NCI-H2196 treated with DMSO at 0.1 percent for 48 hours (cell line): ENCODE measurements around the gene TFF1.
"Not testable (repeated sequence)": the region's sequence is repeated elsewhere in the genome, so short reads cannot be mapped to it uniquely, and the experiment has no call there.

Experiments
- DNase-seq: peaks from one replicate; lab custom pipeline; 2025; ENCODE audit not compliant: unreplicated experiment; lab: John Stamatoyannopoulos, UW

The TFF1 gene

GRCh38 chr21:42366292-42367010 is at the start of gene TFF1:
Gene TFF1 (minus strand): TSS chr21:42366535. CDS start chr21:42366495, 40 bp downstream.
- DNase-seq: no peak

- no peak for DNase-seq
Measured at GRCh38 chr21:42414928-42415769, 48.8 kb upstream of the TFF1 start.

DNA sequence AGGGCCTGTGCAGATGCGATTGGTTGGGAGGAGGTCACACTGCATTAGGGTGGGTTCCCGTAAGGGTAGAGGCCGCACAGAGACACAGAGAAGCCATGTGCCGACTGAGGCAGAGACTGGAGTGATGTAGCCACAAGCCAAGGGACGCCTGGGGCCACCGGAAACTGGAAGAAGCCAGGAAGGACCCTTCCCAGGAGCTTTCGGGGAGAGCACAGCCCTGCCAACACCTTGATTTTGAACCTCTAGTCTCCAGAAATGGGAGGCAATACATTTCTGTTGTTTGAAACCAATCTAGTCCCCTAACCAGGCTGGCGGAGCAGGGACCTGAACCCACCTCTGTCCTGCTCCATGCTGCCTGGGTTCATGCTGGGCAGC is 48.2 kb upstream of the TFF1 start:
- DNase-seq: no peak

DNA sequence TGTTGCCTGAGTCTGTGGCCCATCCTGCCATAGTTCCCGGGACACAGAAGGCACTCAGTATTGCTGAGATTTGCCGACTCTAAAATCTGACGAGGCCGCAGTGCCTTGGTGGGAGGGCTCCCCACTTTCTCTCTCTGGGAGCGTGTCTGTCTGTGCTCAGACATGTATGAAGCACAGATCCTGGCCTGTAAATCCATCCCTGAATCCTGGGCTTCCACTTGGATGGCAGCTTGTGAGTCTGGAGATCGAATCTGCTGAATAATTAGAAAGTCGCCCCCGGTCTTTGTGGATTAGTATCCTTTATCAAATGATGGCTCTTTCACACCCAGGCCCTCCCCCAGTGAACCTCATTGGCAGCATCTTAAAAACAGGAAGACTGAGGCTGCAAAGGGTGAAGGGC is 47.7 kb upstream of the TFF1 start:
- no peak for DNase-seq

- DNase-seq: no peak
Measured at GRCh38 chr21:42413500-42413899, 47.2 kb upstream of the TFF1 start.

DNA sequence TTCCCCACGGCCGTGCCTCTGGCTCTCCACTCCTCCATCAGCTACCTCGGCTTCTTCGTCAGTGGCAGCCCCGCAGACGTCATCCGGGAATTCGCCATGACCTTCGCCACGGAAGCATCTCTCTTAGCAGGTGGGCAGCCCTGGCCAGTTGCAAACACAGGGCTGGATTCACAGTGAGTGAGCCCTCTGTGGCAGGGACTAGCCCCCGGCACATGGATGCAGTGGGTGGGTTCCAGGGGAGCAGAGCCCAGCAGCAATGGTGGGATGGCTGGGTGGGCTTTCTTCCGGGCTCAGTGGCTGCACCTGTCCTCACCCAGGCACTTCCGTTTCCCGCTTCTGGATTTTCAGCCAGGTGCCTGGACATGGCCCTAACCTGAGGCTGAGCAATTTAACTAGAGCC is 46.8 kb upstream of the TFF1 start:
- DNase-seq: no peak

GRCh38 chr21:42412636-42412933 is 46.2 kb upstream of the TFF1 start:
- DNase-seq: no peak

GRCh38 chr21:42411891-42412635 is 45.7 kb upstream of the TFF1 start:
- DNase-seq: no peak

DNA sequence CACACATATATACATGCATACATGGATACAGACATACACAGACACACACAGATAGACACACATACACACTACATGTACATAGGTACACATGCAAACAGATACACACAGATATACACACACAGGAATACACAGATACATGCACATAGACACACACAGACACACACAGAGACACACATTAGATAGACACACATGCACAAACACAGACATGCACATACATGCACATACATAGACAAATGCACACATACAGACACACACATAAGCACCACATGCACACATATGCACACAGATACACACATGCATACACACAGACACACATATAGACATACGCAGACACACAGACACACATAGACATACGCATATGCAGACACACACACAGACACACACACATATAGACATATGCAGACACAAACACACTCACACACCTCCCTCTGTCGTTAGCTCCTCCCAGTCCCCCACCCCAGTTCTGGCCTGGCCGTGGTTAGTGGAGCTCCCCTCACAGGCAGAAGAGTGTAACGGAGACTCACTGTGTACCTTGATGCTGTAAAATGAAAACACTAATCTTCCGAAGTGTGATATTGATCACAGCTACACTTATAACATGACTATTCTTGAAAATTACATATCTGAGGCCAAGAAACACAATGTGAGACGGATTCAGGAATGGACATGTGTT is 45.0 kb upstream of the TFF1 start:
- no peak for DNase-seq

DNA sequence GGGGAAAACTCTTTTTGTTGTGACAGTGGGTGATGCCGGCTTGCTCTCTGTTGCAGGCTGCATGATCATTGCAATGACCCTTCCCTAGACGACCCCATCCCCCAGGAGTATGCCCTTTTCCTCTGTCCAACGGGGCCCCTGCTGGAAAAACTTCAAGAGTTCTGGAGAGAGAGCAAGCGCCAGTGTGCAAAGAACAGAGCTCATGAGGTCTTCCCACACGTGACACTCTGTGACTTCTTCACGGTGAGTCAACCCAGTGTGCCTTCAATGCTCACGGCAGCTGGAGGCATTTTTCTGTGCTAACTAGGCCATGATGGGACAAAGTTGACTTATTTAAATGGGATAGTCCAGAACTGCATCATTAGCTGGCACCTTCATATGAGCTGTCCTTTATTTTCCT is 43.0 kb upstream of the TFF1 start:
- DNase-seq: no peak

GRCh38 chr21:42408718-42409117 is 42.4 kb upstream of the TFF1 start:
- not testable (repeated sequence) for DNase-seq

DNA sequence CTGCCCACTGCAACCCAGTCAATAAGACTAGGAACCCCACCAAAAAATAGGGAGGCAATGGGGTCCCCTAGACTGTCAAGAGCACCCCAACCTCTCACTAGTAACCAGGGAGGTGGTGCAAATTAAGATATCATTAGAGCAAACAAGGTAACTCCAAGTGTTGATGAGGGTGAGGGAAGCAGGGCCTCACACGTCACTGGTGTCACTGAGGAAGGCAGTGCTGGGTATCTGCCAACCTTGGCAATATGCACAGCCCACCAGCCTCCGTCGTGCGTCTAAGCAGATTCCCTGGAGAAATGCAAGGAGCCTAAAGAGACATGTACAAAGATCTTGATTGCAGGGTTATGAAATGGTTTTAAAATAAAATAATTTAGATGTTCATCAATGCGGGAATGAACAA is 41.1 kb upstream of the TFF1 start:
- DNase-seq: no peak

GRCh38 chr21:42406866-42407265 is 40.5 kb upstream of the TFF1 start:
- DNase-seq: no peak

DNA sequence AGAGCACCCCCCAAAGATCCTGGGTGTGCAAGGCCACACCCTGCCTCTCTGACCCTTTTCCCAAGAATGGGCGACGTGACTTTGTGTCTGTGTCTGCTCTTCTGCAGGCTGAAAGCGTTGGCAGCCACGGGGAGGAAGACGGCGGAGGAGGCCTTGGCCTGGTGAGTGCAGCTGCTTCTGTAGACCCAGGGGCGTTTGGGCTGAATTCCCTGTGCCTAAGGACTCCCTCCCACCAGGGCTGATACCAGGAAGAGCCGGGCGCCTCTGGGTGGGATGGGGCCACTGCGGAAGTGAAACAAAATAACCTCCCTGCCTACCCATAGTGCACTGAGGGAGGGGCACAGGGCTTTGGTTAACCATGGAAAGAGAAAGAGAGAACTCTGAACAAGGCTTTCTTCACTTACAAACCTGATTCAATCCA is 39.9 kb upstream of the TFF1 start:
- DNase-seq: no peak

DNA sequence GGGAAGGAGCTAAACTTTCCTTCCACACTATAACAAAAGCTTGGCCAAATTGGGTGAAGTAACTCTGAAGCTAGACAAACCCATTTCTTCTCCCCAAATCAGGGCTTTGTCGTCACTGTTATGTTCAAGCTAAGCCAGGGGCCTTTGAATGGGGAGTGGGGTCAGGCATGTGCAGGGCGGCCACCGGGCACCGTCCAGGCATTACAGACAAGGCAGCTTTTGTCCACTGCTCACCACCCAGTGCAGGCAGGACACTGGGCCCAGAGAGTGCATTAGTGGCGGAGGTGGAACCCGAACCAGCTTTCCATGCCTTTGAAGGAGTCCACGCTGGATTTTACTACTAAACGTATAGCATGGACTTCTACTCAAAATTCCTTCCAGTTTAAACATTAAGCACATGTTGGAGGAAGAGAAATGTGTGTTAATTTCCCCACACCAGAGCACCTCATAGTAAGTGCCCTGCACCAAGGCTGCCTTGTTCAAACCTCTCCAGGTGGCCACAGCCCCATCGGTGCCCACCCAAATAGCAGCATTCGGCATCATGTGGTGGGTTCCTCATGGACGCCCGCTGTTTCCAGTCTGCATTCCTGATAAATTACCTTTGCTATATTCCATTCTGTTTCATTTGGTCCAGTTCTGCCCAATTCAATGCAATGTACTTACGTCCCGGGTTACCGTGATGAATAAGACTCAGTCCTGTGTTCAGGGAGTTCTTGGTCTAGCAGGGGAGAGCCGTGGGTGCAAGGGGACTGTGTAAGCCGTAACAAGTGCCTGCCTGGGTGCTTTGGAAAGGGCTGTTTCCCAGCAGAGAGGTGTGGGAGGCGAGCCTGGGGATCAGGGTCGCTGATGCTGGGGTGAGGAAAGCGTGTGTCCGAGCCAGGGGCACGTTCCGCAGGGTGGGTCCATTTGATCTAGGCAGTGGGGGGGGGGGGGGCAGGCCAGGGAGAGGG is 39.0 kb upstream of the TFF1 start:
- DNase-seq: no peak

DNA sequence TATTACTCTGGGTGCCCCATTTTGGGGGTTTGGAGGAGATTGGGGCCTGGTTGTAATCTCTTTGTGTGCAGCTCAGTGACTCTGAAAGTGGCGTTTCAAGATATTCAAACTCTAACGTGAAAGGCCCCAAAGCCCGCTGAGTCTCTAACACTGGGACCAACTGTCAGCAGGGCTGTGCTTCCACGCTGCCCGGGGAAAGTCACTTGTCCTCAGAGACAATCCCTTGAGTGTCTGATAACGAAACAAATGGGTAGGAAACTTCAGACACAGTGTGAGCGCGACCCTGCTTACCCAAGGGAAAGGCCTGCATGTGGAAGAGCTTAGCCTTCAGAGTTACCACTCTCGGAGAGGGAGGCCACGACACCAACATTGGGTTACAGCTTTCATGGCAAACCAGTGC is 38.2 kb upstream of the TFF1 start:
- no peak for DNase-seq

DNA sequence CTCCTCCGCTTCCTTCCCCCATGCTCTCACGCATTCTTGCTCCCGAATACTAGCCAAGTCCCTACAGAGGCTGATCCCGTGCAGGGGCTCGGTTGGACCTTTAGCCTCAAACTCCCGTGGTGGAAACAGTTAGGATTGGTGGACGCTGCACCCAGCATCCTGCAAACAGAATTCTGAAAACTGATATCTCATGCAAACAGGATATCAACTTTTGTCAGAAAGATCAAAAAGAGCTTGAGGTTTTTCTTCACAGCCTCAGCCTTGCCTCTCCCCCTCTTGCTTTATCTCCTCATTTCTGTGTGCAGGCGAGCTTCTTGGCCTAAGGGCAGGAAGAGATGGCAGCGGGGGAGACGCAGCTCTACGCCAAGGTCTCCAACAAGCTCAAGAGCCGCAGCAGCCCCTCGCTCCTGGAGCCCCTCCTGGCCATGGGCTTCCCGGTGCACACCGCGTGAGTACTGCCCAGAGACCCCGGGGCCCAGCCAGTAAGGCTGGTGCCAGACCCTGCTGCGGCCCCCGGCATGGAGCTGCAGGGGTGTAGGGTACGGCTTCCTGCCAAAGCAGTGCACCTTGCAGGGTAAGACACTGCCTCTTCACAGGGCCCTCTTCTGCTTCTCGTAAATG is 37.4 kb upstream of the TFF1 start, which contains the start of gene UBASH3A:
Gene UBASH3A, plus strand, starts transcription at position 292 of the 621 bp plus-strand sequence. Its CDS starts 44 bp downstream, at position 336.
- no peak for DNase-seq

GRCh38 chr21:42401820-42402251 is 35.5 kb upstream of the TFF1 start:
- DNase-seq: no peak

DNA sequence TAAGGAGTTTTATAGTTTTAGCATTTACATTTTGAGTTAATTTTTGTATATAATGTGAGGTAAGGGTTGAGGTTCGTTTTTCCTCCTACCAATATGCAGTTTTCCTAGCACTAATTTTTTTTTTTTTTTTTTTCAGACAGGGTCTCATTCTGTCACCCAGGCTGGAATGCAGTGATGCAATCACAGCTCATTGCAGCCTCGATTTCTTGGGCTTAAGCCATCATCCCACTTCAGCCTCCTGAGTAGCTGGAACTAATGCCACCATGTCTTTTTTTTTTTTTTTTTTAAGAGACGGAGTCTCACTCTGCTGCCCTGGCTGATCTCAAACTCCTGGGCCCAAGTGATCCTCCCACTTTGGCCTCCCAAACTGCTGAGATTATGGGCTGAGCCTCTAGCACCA is 34.8 kb upstream of the TFF1 start:
- DNase-seq: no peak

DNA sequence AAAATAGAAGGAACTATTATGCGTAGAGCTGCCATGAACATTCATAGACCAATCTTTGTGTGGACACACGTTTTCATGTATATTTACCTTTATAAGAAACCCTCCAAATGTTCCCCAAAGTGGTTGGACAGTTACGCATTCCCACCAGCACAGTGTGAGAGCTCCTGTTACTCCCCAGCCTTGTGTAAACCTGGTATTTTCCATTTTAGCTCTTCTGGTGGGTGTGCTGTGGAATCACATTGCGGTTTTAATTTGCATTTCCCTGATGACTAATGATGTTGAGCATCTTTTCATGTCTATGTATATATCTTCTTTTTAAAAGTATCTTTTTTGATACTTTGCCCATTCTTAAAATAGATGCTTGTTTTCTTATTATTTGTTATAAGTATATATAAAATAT is 34.2 kb upstream of the TFF1 start:
- DNase-seq: no peak
